Lung (tissue), 12 donors: ENCODE measurements around the gene RTF1. TPM values are rescaled to one million over a fixed set of nuclear protein-coding genes. Genes with fewer than 3 reads are reported as not detected.

ENCODE experiments used
- ATAC-seq: fragments of 200-7000 bp; cut with Tn5 transposase; one replicate; pipeline ENCODE4 v1.9.1; 2020; ENCODE audit warnings: moderate number of reproducible peaks; ENCODE audit not compliant: insufficient read depth, low FRiP score
- DNase-seq, 3 donors: peaks; one replicate each; pipeline ENCODE4 v3.0.0-alpha.2; 2013 to 2017
- H3K27ac ChIP-seq, 2 donors: one replicate each; pipeline ENCODE4 v1.5.1; 2013; ENCODE audit warnings: mild to moderate bottlenecking in 2 of 2, moderate library complexity in 2 of 2, control low read depth in 1 of 2, inconsistent platforms in 1 of 2, low read depth in 1 of 2, low read length in 1 of 2
- H3K27me3 ChIP-seq, 3 donors: one replicate each; pipeline ENCODE4 v1.5.1; 2013; ENCODE audit warnings: low read length in 2 of 3; ENCODE audit not compliant: control insufficient read depth in 3 of 3, insufficient read depth in 3 of 3
- H3K36me3 ChIP-seq, 4 donors: one replicate each; pipeline ENCODE4 v1.5.1; 2013; ENCODE audit warnings: low read length in 4 of 4, mild to moderate bottlenecking in 1 of 4, moderate library complexity in 1 of 4; ENCODE audit not compliant: control insufficient read depth in 4 of 4, insufficient read depth in 4 of 4
- H3K4me1 ChIP-seq, 5 donors: one replicate each; pipeline ENCODE4 v1.5.1; 2013; ENCODE audit warnings: low read length in 5 of 5, mild to moderate bottlenecking in 2 of 5, moderate library complexity in 1 of 5; ENCODE audit not compliant: control insufficient read depth in 5 of 5, insufficient read depth in 5 of 5
- H3K4me3 ChIP-seq: one replicate; pipeline ENCODE4 v1.5.1; 2013; ENCODE audit warnings: mild to moderate bottlenecking, control low read depth, moderate library complexity
- H3K9ac ChIP-seq, 2 donors: one replicate each; pipeline ENCODE4 v1.5.1; 2013; ENCODE audit warnings: low read length in 2 of 2, control low read depth in 1 of 2; ENCODE audit not compliant: insufficient read depth in 1 of 2
- H3K9me3 ChIP-seq, 4 donors: one replicate each; pipeline ENCODE4 v1.5.1; 2013; ENCODE audit warnings: low read length in 3 of 4, mild to moderate bottlenecking in 1 of 4, moderate library complexity in 1 of 4; ENCODE audit not compliant: control insufficient read depth in 4 of 4, insufficient read depth in 3 of 4
- CTCF ChIP-seq: IDR thresholded peaks from 2 replicates; pipeline ENCODE4 v1.5.1; 2012; ENCODE audit warnings: mild to moderate bottlenecking; ENCODE audit errors: control extremely low read depth, extremely low read depth
- WGBS, 2 donors: extraction: QIAGEN DNeasy Blood & Tissue Kit; methylation state at CpG; one replicate each; pipeline ENCODE4 v1.1.7; 2013; 5-methylcytosine and 5-hydroxymethylcytosine counted together
- polyA plus RNA-seq, 2 donors: library from polyadenylated mRNA; stranded (reverse); fragments of 200-250 nt; gene quantifications; one replicate each; pipeline ENCODE4 v1.2.1, GENCODE V29; 2013
- total RNA-seq, 2 donors: library from RNA; depleted of rRNA in 1 of 2; stranded (reverse); fragments of >200 nt in 1 of 2; gene quantifications; one replicate each; pipeline ENCODE4 v1.2.1, GENCODE V29; 2014 to 2021
- donor health status: control.
- donor health status: control.
- donor health status: Bipolar disorder and iron deficiency.
- donor health status: healthy.
- donor health status: DM: yes; HTN: yes; CAD: no.

The RTF1 gene
- total and polyA plus RNA-seq, 4 donors: 14.4 to 38.6 (median 19.4) TPM

DNA sequence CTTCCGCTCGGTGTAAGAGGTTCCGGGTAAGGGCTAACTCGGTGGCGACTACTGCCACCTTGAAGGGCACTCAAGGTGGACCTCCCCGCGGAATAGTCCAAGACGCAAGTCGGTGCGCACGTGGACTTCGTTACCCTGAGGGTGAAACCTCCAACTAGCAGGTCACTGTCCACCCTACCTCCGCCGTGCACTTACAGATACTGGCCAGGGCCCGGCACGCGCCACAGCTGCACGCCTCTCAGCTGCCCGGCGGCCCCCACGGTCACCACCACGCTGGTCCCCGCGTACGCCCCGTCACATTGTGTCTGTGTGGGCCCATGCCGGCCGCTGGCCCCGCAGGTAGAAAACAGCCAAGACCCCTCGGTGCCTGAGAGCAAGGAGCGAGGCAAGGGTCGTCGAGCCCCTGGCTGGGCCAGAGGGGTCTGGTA, 95.6 kb downstream of the RTF1 start:
- Histone ChIP-seq H3K4me1 (peaks cover 0 to 20% (median 9%) of the 10 kb centered on the region in 5 donors), H3K36me3 (peaks cover 0 to 5% (median under 1%) of the 10 kb centered on the region in 4 donors), H3K27me3 (peaks cover 0 to 43% (median 27%) of the 10 kb centered on the region in 3 donors), H3K9me3 (no peaks in the 10 kb centered on the region), H3K27ac (no peak overlapping the region), H3K4me3 (peak overlapping the region; percentile 39), H3K9ac (no peak overlapping the region)
- ATAC-seq: no peak
- WGBS, 2 donors: 8 to 10% methylated on average over 33 of the region's 33 CpGs
- no peak for TF ChIP-seq CTCF
- DNase-seq: no peak

- H3K36me3 ChIP-seq: peaks cover 0 to 9% (median 4%) of the 10 kb centered on the region in 4 donors
- peak; percentile 29 to 35 (median 32) for DNase-seq
- H3K9ac ChIP-seq: no peak overlapping the region
- H3K4me1 ChIP-seq: peaks cover 0 to 20% (median 9%) of the 10 kb centered on the region in 5 donors
- peaks cover 0 to 39% (median 24%) of the 10 kb centered on the region in 3 donors for H3K27me3 ChIP-seq
- no peak for ATAC-seq
- H3K4me3 ChIP-seq: peak overlapping the region; percentile 35
- H3K9me3 ChIP-seq: no peaks in the 10 kb centered on the region
- no peak for TF ChIP-seq CTCF
- H3K27ac ChIP-seq: no peak overlapping the region
- WGBS, 2 donors: 1 to 2% methylated on average over 40 of the region's 40 CpGs
Observed at GRCh38 chr15:41512940-41513505, 96.1 kb downstream of the RTF1 start.

- ATAC-seq (peak; percentile 14), DNase-seq (peak; percentile 61 to 76 (median 67))
- Histone ChIP-seq H3K36me3 (peaks cover 0 to 10% (median 4%) of the 10 kb centered on the region in 4 donors), H3K27ac (no peak within 1 kb of the TSS), H3K4me3 (peak within 1 kb of the TSS; percentile 39), H3K9ac (no peak within 1 kb of the TSS), H3K9me3 (no peaks in the 10 kb centered on the region), H3K4me1 (peaks cover 0 to 20% (median 9%) of the 10 kb centered on the region in 5 donors), H3K27me3 (peaks cover 0 to 37% (median 24%) of the 10 kb centered on the region in 3 donors)
- no peak for TF ChIP-seq CTCF
- WGBS, 2 donors: 8% methylated on average over 33 of the region's 33 CpGs
Observed at GRCh38 chr15:41513506-41514227, 96.8 kb downstream of the RTF1 start, which contains the start of gene LTK. Gene LTK, minus strand, starts transcription at chr15:41513827. Its CDS starts 118 bp downstream, at chr15:41513709.
